Cardiac muscle cell (in vitro differentiated cells and primary cell): ENCODE results near the gene SLIT2. TPM values are rescaled to one million over a fixed set of nuclear protein-coding genes. Genes with fewer than 3 reads are reported as not detected.
A peak's percentile ranks its signal among the peaks of the same experiment; 100 is the strongest.

Experiments
- DNase-seq, 2 donors: peaks; one replicate each; pipeline versions ENCODE4 v3.0.0 to v3.0.0-alpha.2; 2010 to 2017; ENCODE audit warnings: low read depth in 1 of 2, low spot score in 1 of 2
- H3K27ac ChIP-seq: fragments of 200-600 bp; sonication (generic); 2 replicates; pipeline ENCODE4 v1.5.1; 2016
- H3K27me3 ChIP-seq: fragments of 200-600 bp; sonication (generic); 2 replicates; pipeline ENCODE4 v1.6.0; 2016; ENCODE audit warnings: control low read depth
- H3K36me3 ChIP-seq: fragments of 200-600 bp; sonication (generic); 2 replicates; pipeline ENCODE4 v1.5.1; 2016; ENCODE audit warnings: control low read depth
- H3K4me1 ChIP-seq: fragments of 200-600 bp; sonication (generic); 2 replicates; pipeline ENCODE4 v1.8.1; 2017; ENCODE audit warnings: low read depth, mild to moderate bottlenecking, mixed run types
- H3K4me3 ChIP-seq: fragments of 200-600 bp; sonication (generic); 2 replicates; pipeline ENCODE4 v1.5.1; 2016; ENCODE audit warnings: mild to moderate bottlenecking
- H3K9me3 ChIP-seq: fragments of 200-600 bp; sonication (generic); 2 replicates; pipeline ENCODE4 v1.5.1; 2017; ENCODE audit warnings: low read depth, mild to moderate bottlenecking, control low read depth
- CTCF ChIP-seq: IDR thresholded peaks from 2 replicates; pipeline ENCODE4 v1.5.1; 2012; ENCODE audit warnings: low read depth, mild to moderate bottlenecking, low read length
- polyA plus RNA-seq: library from polyadenylated mRNA; unstranded; fragments of >200 nt; fragmentation: Nextera tagmentation; extraction: Ambion mirVana; gene quantifications from 2 replicates; pipeline ENCODE4 v1.2.1, GENCODE V29; 2016
- total RNA-seq: library from RNA; depleted of rRNA; stranded (reverse); fragments of >200 nt; gene quantifications from 2 replicates; pipeline ENCODE4 v1.2.3, GENCODE V29; 2016

SLIT2 gene
- total and polyA plus RNA-seq, 2 experiments from 2014 or later: 49.9 to 59.8 TPM

GRCh38 chr4:20272411-20272872 lies 20.7 kb downstream of the SLIT2 start:
- Histone ChIP-seq H3K4me3 (no peak overlapping the region), H3K27me3 (no peaks in the 10 kb centered on the region), H3K4me1 (peaks cover 9% of the 10 kb centered on the region), H3K9me3 (no peaks in the 10 kb centered on the region), H3K36me3 (peaks cover 13% of the 10 kb centered on the region), H3K27ac (no peak overlapping the region)
- DNase-seq: no peak
- TF ChIP-seq CTCF: no peak

GRCh38 chr4:20273793-20274192 lies 22.1 kb downstream of the SLIT2 start:
- Histone ChIP-seq H3K27ac (no peak overlapping the region), H3K36me3 (peaks cover 8% of the 10 kb centered on the region), H3K27me3 (no peaks in the 10 kb centered on the region), H3K4me3 (no peak overlapping the region), H3K9me3 (no peaks in the 10 kb centered on the region), H3K4me1 (peaks cover 9% of the 10 kb centered on the region)
- DNase-seq: no peak
- TF ChIP-seq CTCF: no peak

GRCh38 chr4:20276848-20277247 lies 25.1 kb downstream of the SLIT2 start:
- H3K4me1 ChIP-seq: peaks cover 7% of the 10 kb centered on the region
- H3K27me3 ChIP-seq: no peaks in the 10 kb centered on the region
- H3K4me3 ChIP-seq: no peak overlapping the region
- DNase-seq: no peak
- no peak for TF ChIP-seq CTCF
- H3K36me3 ChIP-seq: no peaks in the 10 kb centered on the region
- no peaks in the 10 kb centered on the region for H3K9me3 ChIP-seq
- no peak overlapping the region for H3K27ac ChIP-seq

- H3K27ac ChIP-seq: no peak overlapping the region
- H3K9me3 ChIP-seq: no peaks in the 10 kb centered on the region
- peaks cover 8% of the 10 kb centered on the region for H3K4me1 ChIP-seq
- H3K36me3 ChIP-seq: no peaks in the 10 kb centered on the region
- no peak for DNase-seq
- no peak for TF ChIP-seq CTCF
- no peak overlapping the region for H3K4me3 ChIP-seq
- H3K27me3 ChIP-seq: no peaks in the 10 kb centered on the region
Measured at GRCh38 chr4:20278195-20278594, 26.5 kb downstream of the SLIT2 start.

GRCh38 chr4:20279381-20279780 lies 27.7 kb downstream of the SLIT2 start:
- no peak overlapping the region for H3K27ac ChIP-seq
- H3K4me3 ChIP-seq: no peak overlapping the region
- no peak for TF ChIP-seq CTCF
- no peaks in the 10 kb centered on the region for H3K9me3 ChIP-seq
- H3K27me3 ChIP-seq: no peaks in the 10 kb centered on the region
- no peaks in the 10 kb centered on the region for H3K36me3 ChIP-seq
- H3K4me1 ChIP-seq: peaks cover 18% of the 10 kb centered on the region
- DNase-seq: no peak

- Histone ChIP-seq H3K4me3 (no peak overlapping the region), H3K9me3 (no peaks in the 10 kb centered on the region), H3K27ac (peak overlapping the region; percentile 51), H3K36me3 (no peaks in the 10 kb centered on the region), H3K27me3 (no peaks in the 10 kb centered on the region), H3K4me1 (peaks cover 25% of the 10 kb centered on the region)
- no peak for TF ChIP-seq CTCF
- no peak for DNase-seq
Measured at GRCh38 chr4:20281453-20281852, 29.7 kb downstream of the SLIT2 start.
